Tibial artery (tissue), 4 donors: Measurements from ENCODE around the gene COL5A3.

Experiments
- DNase-seq, 2 donors: peaks; one replicate each; pipeline ENCODE4 v3.0.0-alpha.2; 2019
- H3K27ac ChIP-seq, 2 donors: fragments of 200-600 bp; sonication (generic) in 1 of 2; 1 replicate in 1 of 2; 2 replicates in 1 of 2; pipeline ENCODE4 v1.5.1; 2018 to 2019; ENCODE audit warnings: mild to moderate bottlenecking in 1 of 2
- H3K27me3 ChIP-seq, 2 donors: fragments of 200-600 bp; sonication (generic) in 1 of 2; one replicate each; pipeline versions ENCODE4 v1.5.1 to v1.6.0; 2016 to 2019
- H3K36me3 ChIP-seq, 3 donors: fragments of 200-600 bp; sonication (generic) in 2 of 3; one replicate each; pipeline ENCODE4 v1.5.1; 2016 to 2019; ENCODE audit warnings: mild to moderate bottlenecking in 2 of 3
- H3K4me1 ChIP-seq, 4 donors: fragments of 200-600 bp; sonication (generic) in 2 of 4; 1 replicate in 3 of 4; 2 replicates in 1 of 4; pipeline ENCODE4 v1.5.1; 2016 to 2019
- H3K4me3 ChIP-seq, 2 donors: fragments of 200-600 bp; sonication (generic) in 1 of 2; 1 replicate in 1 of 2; 2 replicates in 1 of 2; pipeline ENCODE4 v1.5.1; 2018 to 2019; ENCODE audit warnings: mild to moderate bottlenecking in 2 of 2
- H3K9me3 ChIP-seq, 3 donors: fragments of 200-600 bp; sonication (generic) in 1 of 3; one replicate each; pipeline ENCODE4 v1.5.1; 2016 to 2019
- intact Hi-C: fragments of 100-400 bp; cut with DNase I; formaldehyde crosslinking; loops from one replicate; pipeline ENCODE4 v1.15.0; 2023; ENCODE audit warnings: low total_unique reads
- TF ChIP-seq, protein P1 (sequence below), 2 experiments: fragments of 200-600 bp in 1 of 2; fragments of 450-650 bp in 1 of 2; IDR thresholded peaks; one replicate each; pipeline ENCODE4 v1.5.1; 2017 to 2019; ENCODE audit warnings: antibody characterized with exemption in 2 of 2, mild to moderate bottlenecking in 1 of 2, moderate library complexity in 1 of 2

The COL5A3 gene

DNA sequence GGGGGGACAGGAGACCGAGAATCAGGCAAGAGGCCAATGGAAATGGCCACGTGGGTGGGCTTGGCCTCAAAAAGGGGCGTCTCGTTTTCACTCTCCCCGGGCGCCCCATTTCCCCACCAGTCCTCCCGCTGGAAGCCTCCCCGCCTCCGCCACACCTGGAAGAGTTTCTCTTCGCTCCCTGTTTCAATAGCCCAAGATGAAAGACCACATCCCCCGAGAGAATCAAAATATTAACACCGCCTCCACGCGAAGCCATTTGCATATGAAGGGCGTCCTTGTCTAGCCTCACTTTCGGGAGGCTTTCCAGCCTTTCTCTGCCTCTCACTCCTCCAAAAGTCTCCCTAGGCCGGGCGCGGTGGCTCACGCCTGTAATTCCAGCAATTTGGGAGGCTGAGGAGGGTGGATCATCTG is 73.3 kb downstream of the COL5A3 start:
- Histone ChIP-seq H3K36me3 (no peaks in the 10 kb centered on the region), H3K4me3 (no peak overlapping the region), H3K4me1 (peaks cover 0 to 35% (median 20%) of the 10 kb centered on the region in 4 donors), H3K27ac (no peak overlapping the region), H3K9me3 (peaks cover 0 to 5% (median 2%) of the 10 kb centered on the region in 3 donors), H3K27me3 (peaks cover 4 to 52% of the 10 kb centered on the region in 2 donors)
- intact Hi-C loops, result no loop called here
- TF ChIP-seq, protein P1, sequence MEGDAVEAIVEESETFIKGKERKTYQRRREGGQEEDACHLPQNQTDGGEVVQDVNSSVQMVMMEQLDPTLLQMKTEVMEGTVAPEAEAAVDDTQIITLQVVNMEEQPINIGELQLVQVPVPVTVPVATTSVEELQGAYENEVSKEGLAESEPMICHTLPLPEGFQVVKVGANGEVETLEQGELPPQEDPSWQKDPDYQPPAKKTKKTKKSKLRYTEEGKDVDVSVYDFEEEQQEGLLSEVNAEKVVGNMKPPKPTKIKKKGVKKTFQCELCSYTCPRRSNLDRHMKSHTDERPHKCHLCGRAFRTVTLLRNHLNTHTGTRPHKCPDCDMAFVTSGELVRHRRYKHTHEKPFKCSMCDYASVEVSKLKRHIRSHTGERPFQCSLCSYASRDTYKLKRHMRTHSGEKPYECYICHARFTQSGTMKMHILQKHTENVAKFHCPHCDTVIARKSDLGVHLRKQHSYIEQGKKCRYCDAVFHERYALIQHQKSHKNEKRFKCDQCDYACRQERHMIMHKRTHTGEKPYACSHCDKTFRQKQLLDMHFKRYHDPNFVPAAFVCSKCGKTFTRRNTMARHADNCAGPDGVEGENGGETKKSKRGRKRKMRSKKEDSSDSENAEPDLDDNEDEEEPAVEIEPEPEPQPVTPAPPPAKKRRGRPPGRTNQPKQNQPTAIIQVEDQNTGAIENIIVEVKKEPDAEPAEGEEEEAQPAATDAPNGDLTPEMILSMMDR (IDR thresholded peaks at IDR 0.05), result no peak
- DNase-seq, result no peak

DNA sequence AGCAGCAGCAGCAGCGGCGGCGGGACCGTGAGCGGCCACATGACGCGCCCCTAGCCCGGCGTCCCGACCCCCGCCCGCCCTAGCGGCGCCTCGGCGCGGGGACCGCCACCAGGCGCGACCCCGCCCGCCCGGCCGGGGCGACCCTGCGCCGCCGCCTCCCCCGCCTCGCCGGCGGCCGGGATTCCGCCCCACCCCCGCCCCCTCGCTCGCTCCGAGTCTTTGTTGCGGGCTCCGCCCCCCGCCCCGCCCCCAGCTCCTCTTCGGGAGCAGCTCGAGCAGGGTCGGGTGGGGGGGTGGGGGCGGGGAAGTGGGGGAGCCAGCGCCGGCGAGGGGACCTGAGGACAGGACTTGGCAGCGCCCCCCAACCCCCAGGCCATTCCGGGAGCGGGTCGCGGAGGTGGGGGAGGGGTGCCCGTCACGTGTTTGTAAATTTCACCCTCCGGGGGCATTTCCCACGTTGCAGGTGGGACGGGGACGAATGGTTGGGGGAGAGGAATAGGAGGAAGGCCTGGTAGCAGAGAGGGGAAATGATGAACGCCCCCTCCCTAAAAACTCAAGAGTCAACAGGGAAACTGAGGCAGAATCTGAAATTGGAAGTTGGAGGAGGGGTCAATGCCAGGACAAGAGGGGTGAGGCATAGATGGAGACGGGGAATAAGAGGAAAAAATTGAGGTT is 73.8 kb downstream of the COL5A3 start, which contains the start of gene OLFM2:
OLFM2 (minus strand) TSS at position 190 of the 675 bp plus-strand sequence; CDS start at position 41, 149 bp downstream.
- no peaks in the 10 kb centered on the region for H3K36me3 ChIP-seq
- H3K4me3 ChIP-seq, result peak within 1 kb of the TSS; percentile 18 to 35
- no peak within 1 kb of the TSS for H3K27ac ChIP-seq
- intact Hi-C loops, result no loop called here
- TF ChIP-seq, protein P1 (IDR thresholded peaks at IDR 0.05), result no peak
- DNase-seq, result no peak
- no peaks in the 10 kb centered on the region for H3K9me3 ChIP-seq
- peaks cover 0 to 35% (median 20%) of the 10 kb centered on the region in 4 donors for H3K4me1 ChIP-seq
- H3K27me3 ChIP-seq, result peaks cover 4 to 58% of the 10 kb centered on the region in 2 donors

DNA sequence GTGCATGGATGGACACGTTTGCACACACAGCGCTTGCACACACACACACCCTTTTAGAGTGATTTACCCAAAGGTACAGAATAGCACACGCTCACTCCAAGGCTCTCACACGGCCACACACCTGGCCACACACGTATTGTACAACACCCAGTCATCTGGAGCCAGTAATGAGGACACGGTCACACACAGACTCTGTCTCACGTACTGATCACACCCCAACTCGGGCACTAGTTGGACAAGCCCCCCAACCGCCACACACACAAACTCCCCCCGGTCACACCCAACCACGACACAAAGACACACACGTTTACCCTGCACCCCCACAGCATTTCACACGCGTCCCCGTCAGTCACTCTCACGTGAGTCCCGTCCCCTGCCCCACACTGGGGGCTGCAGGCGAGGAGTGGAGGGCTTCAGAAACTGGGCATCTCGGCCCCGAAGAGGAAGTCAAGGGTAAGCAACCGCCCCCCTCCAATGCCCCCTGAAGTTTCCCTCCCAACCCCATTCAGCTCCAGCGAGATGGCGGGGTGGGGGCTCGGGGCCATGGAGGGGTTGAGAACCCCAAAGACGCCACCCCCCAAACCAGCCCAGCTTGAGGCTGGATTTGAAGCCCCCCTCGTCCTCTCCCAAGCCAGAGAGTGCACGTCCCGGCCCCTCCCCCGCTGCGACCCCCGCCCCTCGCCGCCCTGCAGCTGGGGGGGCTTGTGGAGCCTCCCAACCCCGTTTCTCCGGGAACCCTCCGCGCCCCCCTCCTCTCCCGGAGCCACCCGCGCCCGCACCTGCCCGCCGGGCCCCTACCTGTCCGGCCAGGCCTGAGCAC is 74.6 kb downstream of the COL5A3 start:
- H3K27ac ChIP-seq, result no peak overlapping the region
- H3K36me3 ChIP-seq, result no peaks in the 10 kb centered on the region
- intact Hi-C loops, result loop anchor here (2.0 kb wide), 1 partner anchor 63 kb away; no protein-coding TSS in a partner anchor

DNA sequence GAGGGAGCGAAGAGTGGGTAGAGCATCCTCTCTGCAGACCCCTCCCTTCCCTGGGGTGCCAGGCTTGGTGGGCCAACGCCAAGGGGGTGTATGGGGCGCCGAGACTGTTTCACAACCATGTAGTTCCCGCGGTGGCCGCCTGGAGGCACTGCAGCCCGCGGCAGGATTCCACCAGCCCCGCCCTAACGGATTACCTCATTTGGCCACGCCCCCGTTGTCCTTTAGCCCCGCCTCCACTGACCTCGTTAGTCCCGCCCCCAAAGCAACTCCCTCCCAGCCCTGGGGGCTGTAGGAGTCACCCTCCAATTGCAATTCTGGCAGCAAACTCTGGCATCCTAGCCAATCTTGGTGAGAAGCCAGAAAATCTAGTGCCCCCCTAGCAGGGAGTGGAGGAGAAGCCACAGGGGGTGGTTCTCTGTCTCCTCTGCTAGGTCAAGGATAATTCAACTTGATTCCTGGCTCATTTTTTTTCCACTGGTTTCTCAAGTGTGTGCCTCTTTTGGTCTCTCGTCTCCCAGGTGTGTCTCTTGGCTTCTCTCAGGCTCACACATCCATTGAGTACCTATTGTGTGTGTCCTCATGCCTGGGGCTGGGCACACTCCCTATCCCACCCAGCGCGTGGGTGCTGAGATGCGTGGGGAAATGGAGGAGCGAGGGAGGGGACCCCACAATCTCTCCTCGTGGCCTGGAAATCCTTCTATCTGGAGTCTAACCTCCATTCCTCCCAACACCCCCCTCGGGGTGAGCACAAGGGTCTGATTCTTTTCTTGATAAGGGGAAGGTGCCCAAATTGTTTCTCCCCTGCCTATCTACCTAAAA is 76.0 kb downstream of the COL5A3 start:
- H3K36me3 ChIP-seq, result no peaks in the 10 kb centered on the region
- peaks cover 0 to 38% (median 22%) of the 10 kb centered on the region in 4 donors for H3K4me1 ChIP-seq
- TF ChIP-seq, protein P1 (IDR thresholded peaks at IDR 0.05), result peak; percentile 76 to 81
- H3K27me3 ChIP-seq, result peaks cover 4 to 62% of the 10 kb centered on the region in 2 donors
- peak; percentile 62 to 77 for DNase-seq
- no peaks in the 10 kb centered on the region for H3K9me3 ChIP-seq
- no peak overlapping the region for H3K4me3 ChIP-seq
- intact Hi-C loops, result loop anchor here (1.0 to 2.0 kb wide), 2 partner anchors 64 to 93 kb away; no protein-coding TSS in a partner anchor
- no peak overlapping the region for H3K27ac ChIP-seq

More for the DNA sequence above, 74.6 kb downstream of the COL5A3 start:
- Histone ChIP-seq H3K27me3 (peaks cover 4 to 62% of the 10 kb centered on the region in 2 donors), H3K4me1 (peaks cover 0 to 38% (median 22%) of the 10 kb centered on the region in 4 donors), H3K4me3 (peak overlapping the region; percentile 18 to 35), H3K9me3 (no peaks in the 10 kb centered on the region)
- TF ChIP-seq, protein P1 (IDR thresholded peaks at IDR 0.05), result no peak
- no peak for DNase-seq

DNA sequence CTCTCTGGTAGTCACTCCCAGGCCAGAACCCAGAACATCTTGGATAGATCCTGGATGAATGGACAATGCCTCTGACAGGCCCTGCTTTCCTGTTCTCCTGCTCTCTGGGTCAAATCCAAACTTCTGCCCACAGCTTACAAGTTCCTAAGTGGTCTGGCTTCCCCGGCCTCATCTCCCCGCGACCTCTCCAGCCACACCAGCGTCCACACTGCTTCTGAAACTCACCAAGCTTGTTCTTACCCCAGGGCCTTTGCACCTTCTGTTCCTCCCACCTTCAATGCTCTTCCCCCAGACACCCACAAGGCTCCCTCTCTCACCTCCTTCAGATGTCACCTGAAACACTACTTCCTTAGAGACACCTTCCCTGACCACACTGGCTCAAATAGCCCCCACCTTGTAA is 77.5 kb downstream of the COL5A3 start:
- Histone ChIP-seq H3K4me1 (peaks cover 0 to 38% (median 22%) of the 10 kb centered on the region in 4 donors), H3K9me3 (no peaks in the 10 kb centered on the region), H3K4me3 (no peak overlapping the region), H3K36me3 (no peaks in the 10 kb centered on the region), H3K27ac (no peak overlapping the region), H3K27me3 (peaks cover 4 to 62% of the 10 kb centered on the region in 2 donors)
- intact Hi-C loops, result no loop called here
- TF ChIP-seq, protein P1 (IDR thresholded peaks at IDR 0.05), result no peak
- no peak for DNase-seq
